PC-9 (cell line): ENCODE measurements around the gene RPL13. TPM values are rescaled to one million over a fixed set of nuclear protein-coding genes. Genes with fewer than 3 reads are reported as not detected.

Source experiments
- BruUV-seq: library from RNA; stranded (reverse); fragments of 400-500 nt; replicated peaks from 2 replicates; lab custom pipeline; 2021; lab: Mats Ljungman, UMichigan
- CTCF ChIA-PET: fragments of 300-600 bp; sonication (Branson Sonifier 250); formaldehyde crosslinking; loops from one replicate; lab custom pipeline; 2022; ENCODE audit warnings: antibody characterized with exemption; lab: Charles Lee
- POLR2A ChIA-PET: fragments of 300-600 bp; sonication (Branson Sonifier 250); formaldehyde crosslinking; loops from one replicate; lab custom pipeline; 2022; ENCODE audit warnings: antibody characterized with exemption; ENCODE audit not compliant: unreplicated experiment; lab: Charles Lee
- DNase-seq, 2 experiments: peaks; one replicate each; pipeline versions ENCODE4 v3.0.0 to v3.0.0-alpha.2; 2015 to 2022; ENCODE audit warnings: mixed read lengths in 1 of 2
- H2AFZ ChIP-seq: fragments of 200-600 bp; sonication (generic); 2 replicates; pipeline ENCODE4 v1.8.1; 2017; ENCODE audit warnings: antibody characterized with exemption
- H3F3A ChIP-seq: fragments of 200-600 bp; sonication (generic); 2 replicates; pipeline ENCODE4 v1.8.1; 2017; ENCODE audit warnings: antibody characterized with exemption, mild to moderate bottlenecking, low read depth; ENCODE audit not compliant: insufficient read depth
- H3K27ac ChIP-seq: fragments of 200-600 bp; sonication (generic); 2 replicates; pipeline ENCODE4 v1.6.1; 2016; ENCODE audit warnings: mixed run types
- H3K27me3 ChIP-seq: fragments of 200-600 bp; sonication (generic); 2 replicates; pipeline ENCODE4 v1.6.1; 2016; ENCODE audit warnings: low read depth, mixed run types; ENCODE audit not compliant: insufficient read depth
- H3K36me3 ChIP-seq: fragments of 200-600 bp; sonication (generic); 2 replicates; pipeline ENCODE4 v1.6.1; 2016; ENCODE audit warnings: low read depth, mixed run types
- H3K4me1 ChIP-seq: fragments of 200-600 bp; sonication (generic); replicated peaks from 2 replicates; pipeline ENCODE4 v1.6.1; 2016; ENCODE audit warnings: mixed run types; ENCODE audit not compliant: insufficient read depth
- H3K4me2 ChIP-seq: fragments of 200-600 bp; sonication (generic); 2 replicates; pipeline ENCODE4 v1.6.1; 2017; ENCODE audit warnings: mixed run types
- H3K4me3 ChIP-seq: fragments of 200-600 bp; sonication (generic); 2 replicates; pipeline ENCODE4 v1.6.1; 2016; ENCODE audit warnings: mixed run types
- H3K79me2 ChIP-seq: fragments of 200-600 bp; sonication (generic); 2 replicates; pipeline ENCODE4 v1.6.1; 2017; ENCODE audit warnings: low read depth, mixed run types
- H3K9me2 ChIP-seq: fragments of 200-600 bp; sonication (generic); 2 replicates; pipeline ENCODE4 v1.8.1; 2017; ENCODE audit warnings: mild to moderate bottlenecking; ENCODE audit not compliant: insufficient read depth
- H3K9me3 ChIP-seq: fragments of 200-600 bp; sonication (generic); 2 replicates; pipeline ENCODE4 v1.8.1; 2016; ENCODE audit warnings: low read depth; ENCODE audit not compliant: insufficient read depth
- H4K20me1 ChIP-seq: fragments of 200-600 bp; sonication (generic); 2 replicates; pipeline ENCODE4 v1.8.1; 2017; ENCODE audit not compliant: insufficient read depth
- EZH2 ChIP-seq: fragments of 200-600 bp; sonication (generic); IDR thresholded peaks from 2 replicates; pipeline ENCODE4 v1.8.0; 2017; ENCODE audit warnings: antibody characterized with exemption, low read depth
- intact Hi-C: fragments of 100-400 bp; cut with micrococcal nuclease; formaldehyde crosslinking; loops from one replicate; pipeline ENCODE4 v1.10.0; 2022; ENCODE audit not compliant: unreplicated experiment
- total RNA-seq: library from RNA; stranded (reverse); gene quantifications from 2 replicates; pipeline ENCODE4 v1.2.3, GENCODE V29; 2021
- TF ChIP-seq, protein P1 (sequence below): fragments of 200-600 bp; sonication (generic); conservative IDR thresholded peaks from 2 replicates; pipeline ENCODE4 v1.6.1; 2017; ENCODE audit warnings: mixed run types, antibody characterized with exemption, mild to moderate bottlenecking, moderate library complexity

The RPL13 gene
- total RNA-seq, 1 experiment from 2014 or later = 2,045 TPM

DNA sequence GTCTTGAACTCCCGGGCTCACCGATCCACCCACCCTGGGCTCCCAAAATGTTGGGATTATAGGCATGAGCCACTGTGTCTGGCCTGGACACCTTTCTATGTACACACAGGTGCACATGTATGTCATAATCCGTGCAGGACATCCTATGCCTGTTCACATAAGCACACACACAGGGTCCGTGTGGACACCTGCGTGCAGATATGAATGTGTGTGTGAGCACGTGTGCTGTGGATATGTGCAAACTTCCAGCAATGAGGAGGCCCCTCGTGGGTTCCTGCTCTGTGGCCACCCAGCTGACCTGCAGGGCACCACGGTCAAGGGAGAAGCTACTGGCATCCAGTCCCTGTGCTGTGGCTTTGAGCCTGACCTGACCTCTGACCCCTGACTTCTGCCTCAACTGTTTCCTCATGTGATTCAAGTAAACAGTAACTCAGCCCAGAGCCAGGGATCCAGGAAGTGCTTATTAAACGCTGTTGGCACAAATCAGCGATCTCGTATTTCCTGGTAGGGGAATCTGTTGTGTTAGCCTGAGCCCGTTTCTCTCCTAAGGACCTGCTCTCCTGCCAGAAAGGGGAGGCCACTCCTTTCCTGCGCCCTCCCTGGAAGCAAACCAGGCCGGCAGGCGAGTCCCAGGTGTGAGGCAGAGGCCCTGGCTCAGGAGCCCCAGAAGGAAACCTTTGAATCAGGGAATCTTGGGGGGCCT is 21.5 kb downstream of the RPL13 start:
- H3K4me2 ChIP-seq = peak overlapping the region; percentile 47
- H3K27ac ChIP-seq = peak overlapping the region; percentile 61
- peaks cover 45% of the 10 kb centered on the region for H3F3A ChIP-seq
- BruUV-seq = no TSS peak
- no peaks in the 10 kb centered on the region for H3K79me2 ChIP-seq
- ChIA-PET CTCF (interaction anchor here (1.0 kb wide), 1 partner anchor 18 kb away, joined by 4 read pairs; no protein-coding TSS in a partner anchor), POLR2A (interaction anchor here (0.8 kb wide), 1 partner anchor 118 kb away, joined by 12 read pairs; no protein-coding TSS in a partner anchor)
- H3K36me3 ChIP-seq = peaks cover 6% of the 10 kb centered on the region
- H3K9me3 ChIP-seq = no peaks in the 10 kb centered on the region
- H3K9me2 ChIP-seq = no peaks in the 10 kb centered on the region
- H3K27me3 ChIP-seq = no peaks in the 10 kb centered on the region
- TF ChIP-seq EZH2 = no peak
- TF ChIP-seq, protein P1, sequence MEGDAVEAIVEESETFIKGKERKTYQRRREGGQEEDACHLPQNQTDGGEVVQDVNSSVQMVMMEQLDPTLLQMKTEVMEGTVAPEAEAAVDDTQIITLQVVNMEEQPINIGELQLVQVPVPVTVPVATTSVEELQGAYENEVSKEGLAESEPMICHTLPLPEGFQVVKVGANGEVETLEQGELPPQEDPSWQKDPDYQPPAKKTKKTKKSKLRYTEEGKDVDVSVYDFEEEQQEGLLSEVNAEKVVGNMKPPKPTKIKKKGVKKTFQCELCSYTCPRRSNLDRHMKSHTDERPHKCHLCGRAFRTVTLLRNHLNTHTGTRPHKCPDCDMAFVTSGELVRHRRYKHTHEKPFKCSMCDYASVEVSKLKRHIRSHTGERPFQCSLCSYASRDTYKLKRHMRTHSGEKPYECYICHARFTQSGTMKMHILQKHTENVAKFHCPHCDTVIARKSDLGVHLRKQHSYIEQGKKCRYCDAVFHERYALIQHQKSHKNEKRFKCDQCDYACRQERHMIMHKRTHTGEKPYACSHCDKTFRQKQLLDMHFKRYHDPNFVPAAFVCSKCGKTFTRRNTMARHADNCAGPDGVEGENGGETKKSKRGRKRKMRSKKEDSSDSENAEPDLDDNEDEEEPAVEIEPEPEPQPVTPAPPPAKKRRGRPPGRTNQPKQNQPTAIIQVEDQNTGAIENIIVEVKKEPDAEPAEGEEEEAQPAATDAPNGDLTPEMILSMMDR = no peak
- H3K4me1 ChIP-seq = peaks cover 22% of the 10 kb centered on the region
- H3K4me3 ChIP-seq = no peak overlapping the region
- intact Hi-C loops = no loop called here
- peak; percentile 71 to 92 for DNase-seq
- no peak overlapping the region for H2AFZ ChIP-seq
- H4K20me1 ChIP-seq = no peaks in the 10 kb centered on the region

DNA sequence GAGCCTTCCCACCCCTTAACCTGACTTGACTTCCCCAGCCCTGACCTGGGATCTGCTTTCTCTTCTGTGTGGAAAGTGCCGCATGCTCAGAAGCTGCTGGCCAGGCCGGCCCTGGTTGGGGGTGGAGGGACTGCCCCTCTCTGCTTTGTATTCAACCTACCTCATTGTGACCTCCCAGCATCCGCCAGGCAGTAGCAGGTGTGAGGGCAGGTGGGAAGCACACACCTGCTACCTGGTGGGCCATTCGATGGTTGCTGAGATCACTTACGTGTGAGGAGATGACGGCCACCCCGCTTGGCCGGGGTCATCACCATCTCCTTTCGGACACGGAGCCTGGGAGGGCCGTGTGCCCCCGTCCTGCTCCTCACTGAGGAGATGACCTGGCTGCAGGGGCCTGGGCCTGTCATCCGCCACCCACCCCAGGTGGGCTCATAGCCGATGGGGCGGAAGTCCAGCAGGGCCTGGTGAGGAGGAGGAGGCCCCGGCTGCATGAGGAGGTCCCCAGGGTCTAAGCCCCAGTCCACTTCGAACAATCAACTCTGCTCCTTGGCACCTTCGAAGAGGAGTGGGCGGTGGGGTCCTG is 22.2 kb downstream of the RPL13 start:
- Histone ChIP-seq H3K79me2 (no peaks in the 10 kb centered on the region), H3K4me3 (no peak overlapping the region), H3K27ac (peak overlapping the region; percentile 61), H3F3A (peaks cover 38% of the 10 kb centered on the region), H3K36me3 (peaks cover 6% of the 10 kb centered on the region), H2AFZ (no peak overlapping the region), H3K4me1 (peaks cover 22% of the 10 kb centered on the region), H3K9me2 (no peaks in the 10 kb centered on the region), H3K4me2 (peak overlapping the region; percentile 47), H3K27me3 (no peaks in the 10 kb centered on the region), H4K20me1 (no peaks in the 10 kb centered on the region), H3K9me3 (no peaks in the 10 kb centered on the region)
- CTCF ChIA-PET = no interaction called here
- intact Hi-C loops = no loop called here
- BruUV-seq = no TSS peak
- DNase-seq = no peak
- no peak for TF ChIP-seq EZH2
- TF ChIP-seq, protein P1 = no peak
- POLR2A ChIA-PET = interaction anchor here (0.7 kb wide), 1 partner anchor 8 kb away, joined by 4 read pairs; no protein-coding TSS in a partner anchor

DNA sequence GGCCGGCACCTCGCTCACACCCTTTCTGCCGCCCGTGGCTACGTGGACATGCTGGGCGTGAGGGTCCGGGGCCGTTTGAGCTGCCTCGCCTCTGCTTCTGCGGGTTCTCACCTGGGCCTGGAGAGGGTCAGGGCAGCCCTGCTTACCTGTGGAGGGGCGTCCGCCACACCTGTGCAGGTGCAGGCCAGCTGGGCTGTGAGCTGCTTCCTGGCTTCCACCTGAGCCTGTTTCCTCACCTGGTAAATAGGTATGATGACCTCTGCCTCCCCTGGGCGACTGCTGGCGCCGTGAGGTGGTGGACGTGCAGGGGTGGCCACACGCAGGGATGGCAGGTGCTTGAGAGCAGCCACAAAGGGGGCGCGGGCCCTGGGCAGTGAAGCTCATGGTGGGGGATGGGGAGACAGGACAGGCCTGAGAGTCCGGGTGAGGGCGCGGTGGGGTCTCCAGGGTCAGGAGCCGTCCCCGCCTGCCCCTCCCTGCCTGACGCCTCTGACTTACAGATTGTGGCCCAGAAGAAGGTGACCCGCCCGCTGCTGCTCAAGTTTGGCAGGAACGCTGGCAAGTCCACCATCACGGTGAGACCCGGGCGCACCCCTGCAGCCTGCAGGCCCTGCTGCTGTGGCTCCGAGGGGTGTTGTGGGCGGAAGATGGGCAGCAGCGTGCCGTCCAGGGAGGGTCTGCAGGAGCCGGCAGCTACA is 22.9 kb downstream of the RPL13 start:
- no peaks in the 10 kb centered on the region for H3K9me2 ChIP-seq
- H3K27me3 ChIP-seq = no peaks in the 10 kb centered on the region
- TF ChIP-seq, protein P1 = no peak
- no peak for TF ChIP-seq EZH2
- ChIA-PET POLR2A (interaction anchor here (0.7 kb wide), 1 partner anchor 9 kb away, joined by 4 read pairs; no protein-coding TSS in a partner anchor), CTCF (no interaction called here)
- intact Hi-C loops = no loop called here
- H3K36me3 ChIP-seq = peaks cover 6% of the 10 kb centered on the region
- H3K4me2 ChIP-seq = no peak overlapping the region
- no peaks in the 10 kb centered on the region for H3K9me3 ChIP-seq
- no peak for DNase-seq
- no peaks in the 10 kb centered on the region for H3K79me2 ChIP-seq
- H3K27ac ChIP-seq = no peak overlapping the region
- peaks cover 34% of the 10 kb centered on the region for H3F3A ChIP-seq
- BruUV-seq = no TSS peak
- H3K4me3 ChIP-seq = no peak overlapping the region
- H3K4me1 ChIP-seq = peaks cover 22% of the 10 kb centered on the region
- H4K20me1 ChIP-seq = no peaks in the 10 kb centered on the region
- H2AFZ ChIP-seq = no peak overlapping the region
